Measurements from ENCODE around the gene OCEL1. TPM values are rescaled to one million over a fixed set of nuclear protein-coding genes. Genes with fewer than 3 reads are reported as not detected.

The OCEL1 gene
- polyA plus RNA-seq, 1 donor from 2014 or later = 1.9 TPM

DNA sequence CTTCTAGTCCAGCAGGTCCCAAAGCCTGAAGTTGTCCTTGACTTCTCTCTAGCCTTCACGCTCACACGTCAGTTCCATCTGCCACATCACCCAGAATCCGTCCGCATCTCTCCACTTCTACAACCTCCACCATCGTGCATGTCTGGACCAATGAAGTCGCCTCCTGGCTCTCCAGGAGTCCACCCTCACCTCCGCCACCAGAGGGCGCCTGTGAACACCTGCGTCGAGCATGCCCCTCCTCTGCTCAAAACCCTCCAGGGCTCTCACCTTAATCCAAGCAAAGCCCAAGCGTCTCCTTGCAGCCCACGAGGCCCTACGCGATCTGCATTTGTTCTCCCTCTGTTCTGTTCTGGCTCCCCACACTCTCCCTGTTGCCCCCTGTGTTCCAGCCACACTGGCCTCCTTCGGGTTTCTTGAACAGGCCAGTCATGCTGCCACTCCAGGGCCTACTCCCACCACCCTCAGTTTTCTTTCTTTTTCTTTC, 34.9 kb downstream of the OCEL1 start:
- Histone ChIP-seq H3K27ac (ENCODE audit: low read length) (no peak overlapping the region), H3K9me3 (ENCODE audit: low read length) (peaks cover 8% of the 10 kb centered on the region), H3F3A (ENCODE audit: insufficient read depth, low read length, poor library complexity, severe bottlenecking) (no peaks in the 10 kb centered on the region)

DNA sequence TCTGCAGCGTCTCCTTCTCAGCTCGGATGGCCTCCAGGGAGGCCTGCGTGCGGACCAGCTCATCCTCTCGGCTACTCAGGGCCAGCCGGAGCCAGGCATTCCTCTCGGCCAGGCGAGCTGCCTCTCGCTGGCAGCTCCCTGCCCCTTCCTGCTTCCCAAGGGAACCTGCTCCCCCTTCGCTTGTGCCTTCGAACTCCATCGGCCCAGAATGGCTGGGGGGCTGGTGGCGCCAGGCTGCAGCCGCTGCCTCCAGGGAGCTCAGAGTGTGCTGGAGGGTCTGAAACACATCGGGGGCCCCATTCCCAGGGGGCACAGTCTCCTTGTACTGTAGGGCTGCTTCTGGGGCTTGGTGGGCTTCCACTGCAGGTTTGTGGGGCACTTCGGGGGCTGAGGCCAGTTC, 36.5 kb downstream of the OCEL1 start:
- H3K9ac ChIP-seq (ENCODE audit: low read length) = no peak overlapping the region
- no peak overlapping the region for H2AFZ ChIP-seq (ENCODE audit: low read depth, low read length)

More for the DNA sequence above, 34.9 kb downstream of the OCEL1 start:
- H3K79me2 ChIP-seq (replicated peaks; ENCODE audit: insufficient read depth, low read length) = no peaks in the 10 kb centered on the region
- H3K9me2 ChIP-seq (ENCODE audit: insufficient read depth, low read length) = no peaks in the 10 kb centered on the region
- H3K4me2 ChIP-seq (ENCODE audit: low read length) = no peak overlapping the region
- H3K9ac ChIP-seq (ENCODE audit: low read length) = no peak overlapping the region
- TF ChIP-seq, protein P1, sequence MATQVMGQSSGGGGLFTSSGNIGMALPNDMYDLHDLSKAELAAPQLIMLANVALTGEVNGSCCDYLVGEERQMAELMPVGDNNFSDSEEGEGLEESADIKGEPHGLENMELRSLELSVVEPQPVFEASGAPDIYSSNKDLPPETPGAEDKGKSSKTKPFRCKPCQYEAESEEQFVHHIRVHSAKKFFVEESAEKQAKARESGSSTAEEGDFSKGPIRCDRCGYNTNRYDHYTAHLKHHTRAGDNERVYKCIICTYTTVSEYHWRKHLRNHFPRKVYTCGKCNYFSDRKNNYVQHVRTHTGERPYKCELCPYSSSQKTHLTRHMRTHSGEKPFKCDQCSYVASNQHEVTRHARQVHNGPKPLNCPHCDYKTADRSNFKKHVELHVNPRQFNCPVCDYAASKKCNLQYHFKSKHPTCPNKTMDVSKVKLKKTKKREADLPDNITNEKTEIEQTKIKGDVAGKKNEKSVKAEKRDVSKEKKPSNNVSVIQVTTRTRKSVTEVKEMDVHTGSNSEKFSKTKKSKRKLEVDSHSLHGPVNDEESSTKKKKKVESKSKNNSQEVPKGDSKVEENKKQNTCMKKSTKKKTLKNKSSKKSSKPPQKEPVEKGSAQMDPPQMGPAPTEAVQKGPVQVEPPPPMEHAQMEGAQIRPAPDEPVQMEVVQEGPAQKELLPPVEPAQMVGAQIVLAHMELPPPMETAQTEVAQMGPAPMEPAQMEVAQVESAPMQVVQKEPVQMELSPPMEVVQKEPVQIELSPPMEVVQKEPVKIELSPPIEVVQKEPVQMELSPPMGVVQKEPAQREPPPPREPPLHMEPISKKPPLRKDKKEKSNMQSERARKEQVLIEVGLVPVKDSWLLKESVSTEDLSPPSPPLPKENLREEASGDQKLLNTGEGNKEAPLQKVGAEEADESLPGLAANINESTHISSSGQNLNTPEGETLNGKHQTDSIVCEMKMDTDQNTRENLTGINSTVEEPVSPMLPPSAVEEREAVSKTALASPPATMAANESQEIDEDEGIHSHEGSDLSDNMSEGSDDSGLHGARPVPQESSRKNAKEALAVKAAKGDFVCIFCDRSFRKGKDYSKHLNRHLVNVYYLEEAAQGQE (IDR thresholded peaks at IDR 0.05; ENCODE audit: borderline replicate concordance) = no peak
- TF ChIP-seq, protein P2, sequence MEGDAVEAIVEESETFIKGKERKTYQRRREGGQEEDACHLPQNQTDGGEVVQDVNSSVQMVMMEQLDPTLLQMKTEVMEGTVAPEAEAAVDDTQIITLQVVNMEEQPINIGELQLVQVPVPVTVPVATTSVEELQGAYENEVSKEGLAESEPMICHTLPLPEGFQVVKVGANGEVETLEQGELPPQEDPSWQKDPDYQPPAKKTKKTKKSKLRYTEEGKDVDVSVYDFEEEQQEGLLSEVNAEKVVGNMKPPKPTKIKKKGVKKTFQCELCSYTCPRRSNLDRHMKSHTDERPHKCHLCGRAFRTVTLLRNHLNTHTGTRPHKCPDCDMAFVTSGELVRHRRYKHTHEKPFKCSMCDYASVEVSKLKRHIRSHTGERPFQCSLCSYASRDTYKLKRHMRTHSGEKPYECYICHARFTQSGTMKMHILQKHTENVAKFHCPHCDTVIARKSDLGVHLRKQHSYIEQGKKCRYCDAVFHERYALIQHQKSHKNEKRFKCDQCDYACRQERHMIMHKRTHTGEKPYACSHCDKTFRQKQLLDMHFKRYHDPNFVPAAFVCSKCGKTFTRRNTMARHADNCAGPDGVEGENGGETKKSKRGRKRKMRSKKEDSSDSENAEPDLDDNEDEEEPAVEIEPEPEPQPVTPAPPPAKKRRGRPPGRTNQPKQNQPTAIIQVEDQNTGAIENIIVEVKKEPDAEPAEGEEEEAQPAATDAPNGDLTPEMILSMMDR (IDR thresholded peaks at IDR 0.05; ENCODE audit: poor library complexity, severe bottlenecking) = peak; percentile 47
- no peak overlapping the region for H2AFZ ChIP-seq (ENCODE audit: low read depth, low read length)
- no peaks in the 10 kb centered on the region for H4K20me1 ChIP-seq (ENCODE audit: insufficient read depth)
- no peaks in the 10 kb centered on the region for H3K27me3 ChIP-seq (ENCODE audit: insufficient read depth, low read depth, low read length)
- no peak overlapping the region for H3K4me3 ChIP-seq (ENCODE audit: low read length)
- H3K36me3 ChIP-seq (ENCODE audit: insufficient read depth, low read length) = no peaks in the 10 kb centered on the region

More for the DNA sequence above, 36.5 kb downstream of the OCEL1 start:
- no peaks in the 10 kb centered on the region for H3K9me2 ChIP-seq (ENCODE audit: insufficient read depth, low read length)
- no peaks in the 10 kb centered on the region for H3K27me3 ChIP-seq (ENCODE audit: insufficient read depth, low read depth, low read length)
- H3K27ac ChIP-seq (ENCODE audit: low read length) = no peak overlapping the region
- H3K4me3 ChIP-seq (ENCODE audit: low read length) = no peak overlapping the region
- H3K4me2 ChIP-seq (ENCODE audit: low read length) = no peak overlapping the region
- H3K9me3 ChIP-seq (ENCODE audit: low read length) = peaks cover 8% of the 10 kb centered on the region
- no peaks in the 10 kb centered on the region for H3F3A ChIP-seq (ENCODE audit: insufficient read depth, low read length, poor library complexity, severe bottlenecking)
- no peaks in the 10 kb centered on the region for H3K79me2 ChIP-seq (replicated peaks; ENCODE audit: insufficient read depth, low read length)
- no peaks in the 10 kb centered on the region for H3K36me3 ChIP-seq (ENCODE audit: insufficient read depth, low read length)
- no peak for TF ChIP-seq MXI1 (conservative IDR thresholded peaks at IDR 0.05; ENCODE audit: poor library complexity, severe bottlenecking)
- TF ChIP-seq RAD21 (conservative IDR thresholded peaks at IDR 0.05) = no peak
- no peak for TF ChIP-seq TAF1 (IDR thresholded peaks at IDR 0.05; ENCODE audit: low read depth)
- TF ChIP-seq, protein P1 (IDR thresholded peaks at IDR 0.05; ENCODE audit: borderline replicate concordance) = no peak
- TF ChIP-seq, protein P2 (IDR thresholded peaks at IDR 0.05; ENCODE audit: poor library complexity, severe bottlenecking) = no peak
- no peak for TF ChIP-seq POLR2AphosphoS5 (IDR thresholded peaks at IDR 0.05)
- TF ChIP-seq EP300 (conservative IDR thresholded peaks at IDR 0.05; ENCODE audit: poor library complexity, severe bottlenecking) = no peak
- no peak for TF ChIP-seq SMC3 (conservative IDR thresholded peaks at IDR 0.05; ENCODE audit: poor library complexity)
- TF ChIP-seq EZH2 (IDR thresholded peaks at IDR 0.05; ENCODE audit: borderline replicate concordance, insufficient read depth, low read length, poor library complexity, severe bottlenecking) = no peak
- H4K20me1 ChIP-seq (ENCODE audit: insufficient read depth) = no peaks in the 10 kb centered on the region
